HG03108 (cell line): ENCODE measurements around the gene FOXC1.

Experiments used
- ATAC-seq: cut with Tn5 transposase; IDR thresholded peaks from one replicate; pipeline ENCODE4 v1.9.1; 2021; ENCODE audit warnings: moderate library complexity; ENCODE audit not compliant: unreplicated experiment

The FOXC1 gene

DNA sequence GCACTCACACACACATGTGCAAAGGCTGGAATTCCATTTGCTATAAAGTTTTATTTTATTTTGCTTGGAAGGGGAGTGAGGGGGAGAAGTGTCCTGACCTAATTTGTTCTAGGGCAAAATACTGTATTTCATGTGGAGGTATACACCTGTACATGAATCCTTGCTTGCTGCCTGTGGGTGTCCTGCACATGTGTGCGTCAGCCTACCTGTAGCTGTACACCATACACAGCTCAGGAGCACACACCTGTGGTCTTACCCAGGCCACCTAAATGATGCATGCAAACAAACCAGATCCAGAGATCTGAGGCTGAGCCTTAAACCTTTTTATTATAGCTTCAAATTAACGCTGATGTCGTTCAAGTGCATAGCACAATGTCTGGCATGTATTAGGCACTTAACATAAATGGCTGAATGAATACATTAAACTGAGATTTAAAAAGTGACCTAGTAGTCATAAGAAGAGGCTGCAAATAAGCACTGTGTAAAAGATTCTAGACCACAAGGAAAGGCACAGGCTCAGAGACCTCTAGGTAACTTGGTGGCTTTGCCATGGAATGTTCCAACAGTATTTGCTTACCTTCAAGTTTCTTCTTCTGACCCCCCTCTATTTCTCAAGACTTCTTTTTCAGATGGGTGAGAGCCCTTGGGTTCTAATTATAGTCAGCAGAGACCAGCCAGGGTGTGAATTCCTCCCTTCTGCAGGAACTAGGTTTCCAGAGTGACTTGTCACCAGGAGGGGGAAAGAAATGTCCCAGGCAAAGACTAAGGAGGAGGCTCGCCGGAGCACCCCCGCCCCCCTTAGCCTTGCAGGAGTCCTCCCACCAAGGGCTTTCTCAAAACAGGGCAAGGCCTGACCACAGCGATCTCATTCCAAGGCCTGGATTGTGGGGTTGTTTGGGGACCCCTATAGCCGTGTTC lies 13.4 kb downstream of the FOXC1 start:
- no peak for ATAC-seq

DNA sequence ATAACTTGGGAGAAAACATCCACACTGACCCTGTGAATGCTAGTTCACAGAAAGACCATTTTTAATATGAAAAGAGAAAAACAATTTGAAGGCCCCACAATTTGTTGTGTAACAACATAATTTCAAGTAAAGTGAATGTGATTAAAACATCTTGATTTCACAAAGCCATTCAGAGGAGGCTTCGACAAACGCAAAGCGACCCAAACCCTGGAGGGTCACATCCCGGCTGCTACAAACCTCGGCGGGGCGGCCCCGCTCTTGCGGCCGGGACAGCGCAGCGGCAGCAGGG lies 14.0 kb downstream of the FOXC1 start:
- ATAC-seq, result no peak

GRCh38 chr6:1624058-1624850 lies 14.5 kb downstream of the FOXC1 start:
- ATAC-seq, result no peak

- no peak for ATAC-seq
Measured at GRCh38 chr6:1624851-1625781, 15.4 kb downstream of the FOXC1 start.

DNA sequence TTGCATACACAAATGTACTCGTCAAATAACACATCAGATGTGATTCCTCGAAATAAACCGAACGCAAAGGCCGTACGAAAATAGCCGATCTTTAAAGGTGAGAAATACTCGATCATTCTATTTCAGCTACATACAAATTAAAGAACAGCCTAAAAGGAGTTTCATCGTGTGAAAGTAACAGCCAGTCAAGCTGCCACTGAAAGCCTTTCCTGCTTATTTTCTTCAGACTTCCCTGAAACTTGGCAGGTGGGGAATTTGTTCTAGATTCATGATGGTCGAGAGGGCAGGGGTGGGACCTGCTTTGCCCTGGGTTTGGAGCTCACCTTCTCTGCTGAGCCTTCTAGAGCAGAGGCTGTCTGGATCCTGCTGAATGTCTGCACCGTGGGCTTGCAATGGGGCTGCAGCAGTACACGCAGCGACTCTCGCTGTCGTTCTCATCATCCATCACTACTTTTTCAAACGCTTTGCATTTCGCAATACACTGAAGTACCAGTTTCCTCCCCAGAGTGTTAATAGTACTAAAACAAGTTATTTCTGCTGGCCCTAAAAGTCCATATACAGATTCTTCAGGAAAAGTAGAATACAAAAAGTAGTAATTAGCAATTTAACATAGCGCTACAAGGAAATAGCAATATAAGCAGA lies 16.2 kb downstream of the FOXC1 start:
- ATAC-seq, result no peak

DNA sequence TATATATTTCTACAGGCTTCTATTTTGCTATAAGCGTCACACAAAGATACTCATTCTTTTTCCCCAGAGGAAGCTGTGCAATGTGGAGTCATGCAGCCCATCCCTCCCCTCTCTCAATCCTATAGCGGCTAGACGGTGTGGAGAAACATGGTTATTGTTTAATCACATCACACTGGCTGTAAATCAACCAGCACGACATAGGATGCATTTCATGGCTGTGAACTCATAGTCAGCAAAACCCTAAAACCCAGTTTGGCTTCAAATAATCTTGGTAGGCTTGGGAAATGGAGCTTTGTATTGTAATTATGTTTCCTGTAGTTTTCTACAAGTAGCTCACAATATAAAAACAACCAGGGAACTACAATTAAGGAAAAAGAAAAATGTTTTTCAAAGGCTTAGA lies 16.8 kb downstream of the FOXC1 start:
- no peak for ATAC-seq

- no peak for ATAC-seq
Measured at GRCh38 chr6:1627827-1628560, 18.3 kb downstream of the FOXC1 start.

GRCh38 chr6:1629316-1629715 lies 19.6 kb downstream of the FOXC1 start:
- no peak for ATAC-seq

- no peak for ATAC-seq
Measured at GRCh38 chr6:1630212-1630770, 20.6 kb downstream of the FOXC1 start.

DNA sequence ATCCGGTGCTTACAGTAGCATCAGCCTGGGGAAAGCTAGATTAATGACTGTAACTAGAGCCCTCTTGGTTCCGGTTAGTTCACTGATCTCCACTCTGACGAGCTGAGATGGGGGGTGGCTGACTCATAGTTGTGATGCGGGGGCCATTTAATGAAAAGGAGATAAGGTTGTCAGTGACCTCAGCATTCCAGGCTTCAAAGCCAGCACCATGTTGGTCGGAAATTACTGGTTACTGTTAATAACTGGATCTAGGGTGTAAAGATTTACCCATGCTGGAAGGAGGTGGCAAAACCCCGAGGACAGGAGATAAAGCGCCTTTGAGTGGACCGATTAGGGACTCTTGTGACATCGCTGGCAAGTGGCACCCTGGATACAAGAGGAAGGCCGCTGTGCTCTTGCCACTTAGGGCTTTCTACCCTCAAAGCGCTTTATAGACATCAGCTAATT lies 21.1 kb downstream of the FOXC1 start:
- no peak for ATAC-seq

DNA sequence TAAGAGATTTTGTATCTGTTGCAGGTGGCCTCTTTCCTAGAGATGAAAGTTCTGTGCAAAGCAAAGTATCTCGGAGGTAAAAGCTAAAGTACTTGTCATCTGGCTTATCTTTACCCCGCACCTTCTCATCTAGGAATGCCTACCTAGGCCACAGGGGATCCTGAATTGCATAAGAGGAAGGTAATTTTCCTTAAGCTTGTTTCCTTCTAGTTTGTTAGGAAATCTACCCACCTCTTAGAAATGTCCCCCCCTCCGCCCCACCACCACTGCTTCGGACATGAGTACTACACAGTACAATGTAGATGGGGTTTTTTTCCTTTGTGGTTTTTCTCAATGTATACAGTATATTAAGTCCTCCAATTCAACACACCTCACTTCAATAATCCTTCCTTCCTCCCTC lies 21.5 kb downstream of the FOXC1 start:
- ATAC-seq, result no peak

GRCh38 chr6:1633366-1634021 lies 23.8 kb downstream of the FOXC1 start:
- ATAC-seq, result no peak

- ATAC-seq, result no peak
Measured at GRCh38 chr6:1634081-1634480, 24.4 kb downstream of the FOXC1 start.

DNA sequence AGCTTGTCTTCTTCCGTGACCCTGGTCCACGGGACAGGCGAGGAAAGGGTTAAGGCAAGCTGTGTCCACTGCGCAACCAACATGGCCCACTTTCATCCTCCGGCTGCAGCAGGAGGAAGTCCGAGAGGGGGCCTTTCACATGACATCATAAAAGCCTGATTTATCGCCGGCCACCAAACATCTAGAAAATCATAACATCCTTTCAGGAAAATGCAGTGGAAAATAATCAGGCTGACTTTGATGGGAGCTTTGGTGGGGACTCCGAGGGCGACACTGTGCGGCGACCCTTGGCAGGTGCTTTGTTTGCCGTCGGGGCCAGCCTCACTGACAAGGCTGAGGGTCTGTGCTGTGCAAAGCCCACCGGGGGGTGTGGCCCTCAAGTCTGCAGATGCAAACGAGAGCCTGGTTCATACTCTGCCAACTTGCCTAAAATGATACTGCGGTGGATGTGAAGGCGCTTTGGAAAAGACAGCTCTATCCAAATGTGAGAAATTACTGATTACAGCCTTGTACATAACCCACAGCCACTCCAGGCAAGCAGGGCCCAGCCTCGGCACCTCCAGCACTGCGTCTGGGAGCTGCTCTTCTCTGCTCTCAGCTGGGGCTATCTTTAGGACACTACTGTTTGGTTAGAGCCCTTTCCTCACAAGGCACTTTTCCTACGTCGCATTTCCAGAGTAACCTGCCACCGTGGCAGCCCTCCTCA lies 25.7 kb downstream of the FOXC1 start:
- no peak for ATAC-seq

- ATAC-seq, result no peak
Measured at GRCh38 chr6:1636272-1636825, 26.6 kb downstream of the FOXC1 start.

- ATAC-seq, result no peak
Measured at GRCh38 chr6:1636971-1637871, 27.5 kb downstream of the FOXC1 start.

DNA sequence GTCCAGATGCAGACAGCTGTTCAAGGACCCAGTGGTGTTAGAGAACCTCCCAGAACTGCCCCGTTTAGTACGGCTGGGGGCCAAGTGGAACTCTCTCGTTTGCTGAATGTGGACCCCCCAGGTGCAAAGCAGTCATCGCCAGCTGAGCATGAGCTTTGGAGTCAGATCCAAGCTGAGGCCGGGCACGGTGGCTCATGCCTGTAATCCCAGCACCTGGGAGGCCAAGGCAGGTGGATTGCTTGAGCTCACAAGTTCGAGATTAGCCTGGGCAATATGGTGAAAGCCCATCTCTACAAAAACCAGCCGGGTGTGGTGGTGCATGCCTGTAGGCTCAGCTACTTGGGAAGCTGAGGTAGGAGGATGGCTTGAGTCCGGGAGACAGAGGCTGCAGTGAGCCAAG lies 29.7 kb downstream of the FOXC1 start:
- ATAC-seq, result no peak
